ENCODE measurements around the gene DNAJB2. TPM values are rescaled to one million over a fixed set of nuclear protein-coding genes. Genes with fewer than 3 reads are reported as not detected.
"Not testable (repeated sequence)": the region's sequence is repeated elsewhere in the genome, so short reads cannot be mapped to it uniquely, and the experiment has no call there.

DNAJB2 gene
- total RNA-seq, 1 donor from 2014 or later: 47.8 TPM

DNA sequence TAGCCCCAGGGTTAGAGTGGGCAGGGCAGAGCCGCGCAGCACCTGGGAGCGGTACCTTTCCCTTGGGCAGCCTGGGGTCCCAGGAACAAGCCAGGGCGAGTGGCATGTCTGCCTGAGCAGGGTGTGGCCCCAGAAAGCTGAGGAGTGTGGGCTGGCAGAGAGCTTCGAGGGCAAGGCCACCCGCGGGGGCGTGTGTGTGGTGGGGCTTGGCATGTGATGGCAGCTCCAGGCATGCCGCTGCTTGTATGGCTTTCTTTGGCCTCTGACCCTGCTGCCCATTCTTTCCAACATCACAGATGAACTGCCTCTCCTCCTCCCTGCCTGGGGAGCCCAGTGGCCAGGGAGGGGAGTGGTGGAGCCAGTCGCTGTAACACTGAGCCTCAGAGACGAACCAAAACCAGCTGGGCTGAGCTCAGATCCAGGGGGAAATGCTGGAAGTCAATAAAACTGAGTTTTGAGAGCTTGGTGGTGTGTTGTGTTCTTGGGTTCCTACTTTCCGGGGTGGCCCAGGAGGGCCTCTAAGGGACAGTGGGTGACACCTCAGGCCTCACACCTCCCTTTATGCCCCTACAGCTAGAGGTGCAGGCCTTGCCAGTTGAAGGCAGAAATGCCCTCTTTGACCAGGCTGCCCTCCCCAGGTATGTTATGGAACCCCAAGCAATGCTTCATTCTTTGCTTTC lies 7.4 kb downstream of the DNAJB2 start:
- Mint-ChIP-seq H3K9me3 (no peaks in the 10 kb centered on the region), H3K4me3 (no peak overlapping the region), H3K36me3 (peaks cover 10% of the 10 kb centered on the region), H3K4me1 (peaks cover 6% of the 10 kb centered on the region), H3K27me3 (ENCODE audit: low read depth) (peaks cover 1% of the 10 kb centered on the region), H3K27ac (no peak overlapping the region)
- DNase-seq (ENCODE audit: low spot score in 2 of 2, unreplicated experiment in 2 of 2): no peak
- TF ChIP-seq CTCF (IDR thresholded peaks at IDR 0.05; ENCODE audit: unreplicated experiment): no peak

GRCh38 chr2:219287116-219287440 lies 7.9 kb downstream of the DNAJB2 start:
- H3K27ac Mint-ChIP-seq; H3K36me3 Mint-ChIP-seq; H3K4me1 Mint-ChIP-seq; H3K27me3 Mint-ChIP-seq (ENCODE audit: low read depth); H3K9me3 Mint-ChIP-seq; H3K4me3 Mint-ChIP-seq; DNase-seq (ENCODE audit: low spot score in 2 of 2, unreplicated experiment in 2 of 2): not testable (repeated sequence)

- Mint-ChIP-seq H3K36me3 (peaks cover 10% of the 10 kb centered on the region), H3K9me3 (no peaks in the 10 kb centered on the region), H3K4me1 (peaks cover 6% of the 10 kb centered on the region), H3K4me3 (no peak overlapping the region), H3K27me3 (ENCODE audit: low read depth) (peaks cover 1% of the 10 kb centered on the region), H3K27ac (no peak overlapping the region)
- TF ChIP-seq CTCF (IDR thresholded peaks at IDR 0.05; ENCODE audit: unreplicated experiment): no peak
- no peak for DNase-seq (ENCODE audit: low spot score in 2 of 2, unreplicated experiment in 2 of 2)
Measured at GRCh38 chr2:219287580-219288265, 8.6 kb downstream of the DNAJB2 start.

DNA sequence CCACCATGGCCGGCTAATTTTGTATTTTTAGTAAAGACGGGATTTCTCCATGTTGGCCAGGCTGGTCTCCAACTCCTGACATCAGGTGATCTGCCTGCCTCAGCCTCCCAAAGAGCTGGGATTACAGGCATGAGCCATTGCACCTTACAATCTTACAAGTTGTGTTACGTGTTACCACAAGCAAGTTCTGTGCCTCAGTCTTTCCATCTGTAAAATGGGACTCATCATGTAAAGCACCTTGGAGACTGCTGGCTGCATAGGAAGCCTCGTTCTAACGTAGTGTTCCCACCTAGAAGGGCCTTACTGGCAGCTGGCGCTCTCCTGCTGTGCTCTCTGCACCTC lies 10.0 kb downstream of the DNAJB2 start:
- Mint-ChIP-seq H3K27me3 (ENCODE audit: low read depth) (peaks cover 1% of the 10 kb centered on the region), H3K9me3 (no peaks in the 10 kb centered on the region), H3K27ac (no peak overlapping the region), H3K4me1 (peaks cover 9% of the 10 kb centered on the region), H3K36me3 (no peaks in the 10 kb centered on the region), H3K4me3 (no peak overlapping the region)
- no peak for DNase-seq (ENCODE audit: low spot score in 2 of 2, unreplicated experiment in 2 of 2)
- TF ChIP-seq CTCF (IDR thresholded peaks at IDR 0.05; ENCODE audit: unreplicated experiment): no peak

DNA sequence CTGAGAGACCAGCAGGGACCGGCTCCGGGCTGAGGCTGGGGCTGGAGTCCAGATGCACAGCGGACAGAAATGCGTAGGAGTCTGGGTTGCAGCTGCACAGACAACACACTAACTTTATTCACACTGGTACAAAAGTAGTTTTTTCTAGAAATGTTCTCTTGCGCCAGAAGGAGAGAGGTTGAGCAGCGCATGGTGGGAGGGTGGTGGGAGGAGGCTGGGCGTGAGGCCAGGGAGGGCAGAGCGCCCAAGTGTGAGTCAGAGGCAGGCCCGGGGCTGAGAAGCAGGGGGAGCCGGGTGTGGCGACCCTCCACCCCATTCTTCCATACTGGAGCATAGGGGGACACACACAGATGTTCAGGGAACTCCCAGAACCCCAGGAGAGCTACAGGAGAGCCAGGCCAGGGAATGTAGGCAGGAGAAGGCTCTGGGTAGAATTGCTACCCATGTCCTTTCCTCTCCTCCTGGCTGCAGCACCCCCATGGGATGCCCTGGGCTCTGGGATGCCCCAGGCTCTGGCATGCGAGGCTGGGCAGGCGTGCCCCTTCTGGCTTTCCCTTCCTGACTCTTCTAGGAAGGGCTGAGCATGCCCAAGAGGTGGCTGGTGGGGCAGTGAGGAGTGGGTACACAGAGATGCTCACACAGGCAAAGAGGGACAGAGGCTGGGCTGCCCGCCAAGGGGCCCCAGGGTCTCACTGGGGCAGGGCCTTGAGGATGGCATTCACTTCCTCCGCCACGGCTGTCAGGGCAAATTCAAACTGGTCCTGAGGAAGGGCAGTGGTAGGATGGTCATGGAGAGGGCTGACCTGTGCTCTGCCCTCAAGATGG lies 10.6 kb downstream of the DNAJB2 start:
- no peak for TF ChIP-seq CTCF (IDR thresholded peaks at IDR 0.05; ENCODE audit: unreplicated experiment)
- no peak for DNase-seq (ENCODE audit: low spot score in 2 of 2, unreplicated experiment in 2 of 2)
- Mint-ChIP-seq H3K36me3 (no peaks in the 10 kb centered on the region), H3K9me3 (no peaks in the 10 kb centered on the region), H3K4me1 (peaks cover 12% of the 10 kb centered on the region), H3K27ac (no peak overlapping the region), H3K27me3 (ENCODE audit: low read depth) (peaks cover 3% of the 10 kb centered on the region), H3K4me3 (no peak overlapping the region)

Data from mesothelial cell of epicardium (in vitro differentiated cells).